GM19438 (cell line): Measurements from ENCODE around the gene GRIP2.

Experiments used
- ATAC-seq: cut with Tn5 transposase; IDR thresholded peaks from one replicate; pipeline ENCODE4 v1.9.1; 2021; ENCODE audit warnings: low read depth; ENCODE audit not compliant: unreplicated experiment

Gene GRIP2

DNA sequence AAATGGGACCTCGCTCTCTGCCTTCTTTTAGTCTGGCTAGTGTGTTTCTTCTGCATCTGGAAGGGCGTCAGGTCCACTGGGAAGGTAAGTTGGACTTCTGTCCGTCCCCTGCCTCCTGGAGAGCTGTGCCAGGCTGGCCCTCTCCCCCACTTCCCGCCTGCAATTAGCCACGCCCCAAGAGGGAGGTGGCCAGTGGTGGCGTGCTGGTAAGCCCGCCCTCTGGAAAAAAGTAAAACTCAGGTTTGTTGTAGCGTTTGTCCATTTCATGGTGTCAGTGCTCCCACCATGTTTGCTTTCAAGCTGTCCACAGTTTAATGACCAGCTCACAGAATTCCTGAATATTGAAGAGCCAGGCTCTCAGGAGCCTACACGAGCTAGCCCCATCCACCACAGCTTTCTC is 82.1 kb downstream of the GRIP2 start:
- no peak for ATAC-seq

DNA sequence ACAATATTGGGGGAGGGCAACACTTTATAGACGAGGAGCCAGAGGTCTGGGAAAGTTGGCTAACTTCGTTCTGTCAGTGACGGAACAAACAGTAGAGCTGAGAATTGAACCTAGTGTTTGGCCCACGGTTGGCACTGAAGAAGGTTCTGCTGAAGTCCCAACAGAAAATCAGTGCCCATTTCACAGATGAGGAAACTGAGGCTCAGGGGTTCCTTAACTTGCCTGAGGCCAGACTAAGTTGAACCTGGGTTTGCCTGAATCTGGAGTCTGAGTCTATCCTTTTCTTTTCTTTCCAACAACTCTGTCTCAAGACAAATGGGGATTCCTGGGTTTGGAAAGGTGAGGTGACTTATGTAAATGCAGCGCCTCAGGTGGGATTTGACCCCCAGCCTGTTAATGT is 82.7 kb downstream of the GRIP2 start:
- no peak for ATAC-seq

DNA sequence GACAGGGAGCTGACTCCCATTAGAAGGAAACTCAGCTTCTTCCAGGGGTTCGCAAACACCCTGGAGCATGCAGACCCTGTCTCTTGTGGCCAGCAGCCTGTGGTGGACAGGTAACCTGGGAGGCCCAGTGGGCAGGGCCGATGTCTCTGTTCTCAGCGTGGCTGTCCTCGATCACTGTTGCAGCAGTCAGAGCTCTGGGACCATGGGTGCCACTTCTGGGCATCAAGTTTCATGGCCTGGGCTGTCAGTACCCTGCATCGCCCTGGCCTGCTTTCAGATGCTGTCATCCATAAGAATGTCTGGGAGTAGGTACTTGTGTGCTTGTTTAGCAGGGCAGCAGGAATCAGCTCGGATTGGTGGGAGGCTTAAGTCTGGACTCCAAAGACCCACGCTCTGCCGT is 83.3 kb downstream of the GRIP2 start:
- ATAC-seq = no peak

DNA sequence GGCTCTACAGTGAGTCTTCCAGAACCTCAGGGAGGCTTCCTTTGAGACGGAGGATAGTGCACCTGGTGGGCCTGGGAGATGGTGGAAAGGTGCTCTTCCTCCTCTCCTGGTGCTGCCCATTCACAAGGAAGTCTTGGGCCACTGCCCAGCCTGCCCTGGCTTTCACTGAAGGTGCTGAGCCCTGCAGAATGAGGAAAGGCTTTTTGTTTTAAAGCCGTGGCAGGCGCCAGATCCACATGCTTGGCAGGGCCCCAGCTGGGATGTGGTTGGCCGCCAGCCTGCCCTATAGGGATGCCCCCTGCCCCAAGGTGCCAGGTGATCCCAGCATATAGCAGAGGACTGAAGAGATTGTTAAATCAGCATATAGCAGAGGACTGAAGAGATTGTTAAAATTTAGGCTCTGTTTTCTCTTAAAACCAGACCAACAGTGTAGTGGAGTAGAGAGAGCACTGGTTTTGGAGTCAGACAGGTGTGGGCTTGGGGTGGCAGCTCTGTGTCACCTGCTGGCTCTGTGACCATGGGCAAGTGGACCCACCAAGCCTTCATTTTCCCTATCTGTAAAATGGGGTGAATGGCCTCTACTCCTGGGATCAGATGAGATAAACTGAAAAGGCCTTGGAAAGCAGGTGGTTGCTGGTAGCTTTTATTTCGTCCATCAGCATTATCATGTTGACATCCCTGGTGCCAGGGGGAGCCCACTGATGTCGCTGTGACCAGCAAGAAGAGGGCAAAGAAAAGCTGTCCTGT is 84.4 kb downstream of the GRIP2 start:
- ATAC-seq = no peak

DNA sequence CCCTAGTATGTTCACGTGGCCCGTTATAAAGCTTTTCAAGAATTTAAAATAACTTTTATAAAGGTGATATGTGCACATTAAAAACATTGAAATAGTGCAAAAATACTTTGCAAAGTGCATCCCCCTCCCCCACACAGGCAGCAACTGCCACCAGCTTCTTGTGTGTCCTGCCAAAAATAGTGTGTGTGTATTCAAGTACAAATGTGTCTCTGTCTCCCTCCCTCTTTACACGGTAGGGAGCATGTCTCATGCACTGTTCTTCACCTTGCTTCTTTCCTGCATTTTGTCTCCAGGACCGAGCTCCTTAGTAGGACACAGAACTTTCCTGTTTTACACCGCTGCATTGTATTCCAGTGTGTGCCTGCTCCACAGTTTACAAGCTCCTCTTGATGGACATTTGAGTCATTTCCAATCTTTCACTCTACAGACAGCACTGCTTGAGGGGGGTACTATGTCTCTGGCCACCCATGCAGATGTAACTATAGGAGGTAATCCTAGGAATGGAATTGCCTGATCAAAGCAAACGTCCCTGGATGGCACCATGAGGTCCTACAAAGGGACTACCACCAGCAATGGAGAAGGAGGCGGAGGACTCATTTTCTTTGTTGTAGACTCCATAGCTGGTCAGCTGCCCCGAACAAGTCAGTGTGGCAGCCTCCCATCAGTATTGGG is 85.4 kb downstream of the GRIP2 start:
- no peak for ATAC-seq

DNA sequence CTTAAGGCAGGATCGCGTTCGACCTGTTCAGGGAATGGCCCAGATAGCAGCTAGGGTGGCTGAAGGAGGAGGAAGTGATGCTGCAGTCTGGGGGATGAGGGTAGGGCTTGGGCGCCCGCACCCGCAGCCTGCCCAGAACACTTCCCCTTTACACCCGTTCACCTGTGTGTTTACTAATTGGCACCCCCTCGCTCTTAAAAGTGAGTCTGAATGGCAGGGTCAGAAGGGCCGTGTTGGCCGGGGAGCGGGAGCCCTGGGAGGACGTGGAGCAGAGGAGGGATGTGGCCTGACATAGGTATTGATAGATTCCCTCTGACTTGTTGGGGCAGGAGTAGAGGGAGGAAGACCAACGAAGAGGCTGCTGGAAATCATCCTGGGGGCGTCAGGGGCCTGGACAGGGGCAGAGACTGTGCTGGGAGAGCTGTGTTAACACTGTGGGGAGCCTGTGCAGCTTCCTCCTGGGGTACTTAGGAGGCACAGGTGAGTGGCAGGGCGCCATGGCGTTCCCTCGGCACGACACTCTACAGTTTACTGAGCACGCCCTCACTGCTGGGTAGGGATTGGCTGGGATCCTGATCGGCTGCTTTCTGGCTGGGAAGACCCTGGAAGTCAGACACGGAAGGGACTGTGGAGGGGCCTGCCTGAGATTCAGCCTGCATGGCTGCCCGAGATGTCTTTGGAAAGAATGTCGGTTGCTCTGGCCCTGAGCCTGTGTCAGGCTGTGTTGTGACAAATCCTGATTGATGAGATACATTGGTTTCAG is 86.1 kb downstream of the GRIP2 start:
- ATAC-seq = no peak

DNA sequence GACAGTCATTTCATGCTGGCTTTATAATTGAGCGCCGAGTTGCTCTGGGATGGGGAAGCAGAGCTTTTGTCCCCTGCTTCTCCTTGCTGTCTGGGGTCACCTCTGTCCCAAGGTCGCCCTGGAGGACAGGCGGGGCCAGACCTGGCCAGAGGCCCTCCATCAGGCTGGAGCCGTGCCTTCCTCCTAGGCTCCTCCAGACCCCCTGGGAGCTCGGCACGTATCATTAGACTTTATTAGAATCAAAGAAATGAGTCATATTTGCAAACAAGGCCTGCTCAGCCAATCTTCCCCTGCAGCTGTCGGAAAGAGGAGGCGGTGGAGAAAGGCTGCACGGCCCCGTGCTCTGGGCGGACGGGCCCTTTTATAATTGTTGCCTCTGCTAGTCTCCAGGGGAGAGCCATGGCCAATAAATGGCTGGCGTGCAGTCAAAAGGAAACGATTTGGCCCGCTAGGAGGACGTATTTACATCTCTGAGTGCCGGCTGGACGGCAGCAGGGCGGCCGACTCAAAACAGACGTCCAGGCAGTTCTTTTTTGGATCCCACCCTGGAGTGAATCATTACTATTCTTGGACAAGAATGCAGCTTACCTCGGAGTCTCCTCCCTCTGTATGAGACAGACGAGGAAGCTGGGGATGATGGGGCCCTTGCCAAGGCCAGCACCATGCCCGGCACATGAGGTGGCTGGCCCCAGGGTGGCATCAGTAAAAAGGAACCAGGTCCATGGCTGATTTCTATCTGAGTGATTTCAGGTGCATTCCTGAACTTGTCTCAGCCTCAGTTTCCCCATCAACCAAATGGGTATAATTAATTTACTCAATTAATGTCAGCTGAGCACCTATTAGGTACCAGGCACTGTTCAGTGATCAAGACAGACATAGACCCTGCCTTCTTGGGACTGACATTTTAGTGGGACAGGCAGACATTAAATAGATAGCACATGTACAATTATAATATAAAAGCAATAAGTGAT is 87.1 kb downstream of the GRIP2 start:
- no peak for ATAC-seq

DNA sequence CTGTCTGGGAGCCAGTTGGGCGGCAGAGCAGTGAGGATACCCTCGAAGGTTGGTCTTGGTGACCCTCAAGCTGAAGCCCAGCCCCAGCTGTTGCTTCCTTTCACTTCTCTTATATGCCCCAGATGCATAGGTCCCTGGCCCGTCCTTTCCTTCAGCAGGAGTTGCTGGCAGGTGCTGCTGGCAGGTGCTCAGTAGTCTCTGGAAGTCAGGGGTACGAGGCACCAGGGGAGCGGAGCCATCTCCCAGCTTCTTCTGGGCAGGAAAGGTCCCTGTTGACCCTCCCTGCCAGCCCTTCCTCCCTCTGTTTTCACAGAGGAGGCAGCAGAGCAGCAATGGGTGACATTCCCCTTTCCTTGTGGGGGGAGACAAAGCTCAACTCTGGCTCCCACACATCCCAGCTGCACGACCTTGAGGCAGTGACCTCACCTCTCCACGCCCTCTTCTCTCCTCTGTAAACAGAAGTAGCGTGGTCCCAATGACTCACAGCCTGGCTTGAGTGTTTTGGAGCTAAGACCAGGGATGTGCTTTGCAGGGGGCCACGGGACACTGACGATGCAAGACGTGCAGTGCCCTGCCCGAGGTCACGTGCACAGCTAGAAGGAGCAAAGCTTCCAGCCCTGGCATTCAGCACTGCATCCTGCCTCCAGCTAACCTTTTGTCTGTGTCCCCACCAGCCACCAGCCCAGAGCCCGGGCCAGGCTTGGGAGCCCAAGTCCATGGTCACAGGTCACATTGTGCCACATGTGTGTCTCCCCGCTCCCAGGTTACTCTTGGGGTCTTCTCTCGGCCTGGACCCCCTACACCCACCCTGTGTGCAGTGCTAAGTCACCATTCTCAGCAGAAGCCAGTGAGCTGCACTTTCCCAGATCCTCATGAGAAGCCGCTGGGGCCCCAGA is 88.0 kb downstream of the GRIP2 start:
- ATAC-seq = no peak

DNA sequence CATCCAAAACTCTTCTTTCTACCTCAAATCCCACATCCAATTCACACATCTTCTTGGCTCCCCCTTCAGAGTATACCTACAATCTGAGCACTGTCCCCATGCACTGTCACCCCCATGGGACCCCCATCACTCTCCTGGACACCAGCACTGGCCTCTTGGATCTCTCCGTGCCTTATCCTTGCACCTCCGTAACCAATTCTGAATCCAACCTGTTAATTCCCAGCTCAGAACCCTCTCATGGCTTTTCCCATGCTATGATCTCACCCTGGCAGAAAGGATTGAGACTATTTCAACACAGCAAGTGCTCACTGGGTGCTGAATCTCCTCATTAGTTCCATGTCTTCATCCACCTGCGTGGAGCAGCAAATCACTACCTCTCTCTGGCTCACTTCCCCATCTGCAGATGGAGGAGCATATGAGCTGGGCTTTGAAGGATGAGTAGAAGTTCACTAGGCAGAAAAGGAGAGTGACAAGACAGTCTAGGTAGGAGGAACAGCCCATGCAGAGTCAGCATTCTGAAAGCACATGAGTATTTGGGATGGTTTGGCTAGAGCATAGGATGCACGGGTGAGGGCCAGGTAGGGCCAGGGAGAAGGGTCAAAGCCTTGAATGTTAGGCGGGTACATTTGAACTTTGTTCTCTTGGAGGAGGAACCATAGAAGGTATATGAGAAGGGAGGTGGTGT is 89.1 kb downstream of the GRIP2 start:
- ATAC-seq = no peak

DNA sequence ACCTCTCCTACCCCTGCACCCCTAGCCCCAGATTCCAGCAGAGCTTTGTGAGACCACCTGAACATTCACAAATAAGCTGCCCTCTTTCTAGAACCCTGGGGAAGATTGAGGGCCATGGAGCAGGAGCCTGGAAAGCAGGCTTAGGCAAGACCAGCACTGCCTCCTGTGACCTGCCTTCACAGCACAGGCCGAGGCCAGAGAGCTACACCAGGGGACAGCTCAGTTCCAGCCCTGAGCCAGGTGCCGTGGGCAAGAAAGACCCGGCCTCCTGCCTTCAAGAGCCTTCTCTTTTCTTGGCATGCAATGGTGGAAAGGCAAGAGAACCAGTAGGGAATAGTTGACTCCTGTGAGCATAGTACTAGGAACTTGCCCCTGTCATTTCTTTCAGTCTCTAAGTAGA is 89.6 kb downstream of the GRIP2 start:
- no peak for ATAC-seq

DNA sequence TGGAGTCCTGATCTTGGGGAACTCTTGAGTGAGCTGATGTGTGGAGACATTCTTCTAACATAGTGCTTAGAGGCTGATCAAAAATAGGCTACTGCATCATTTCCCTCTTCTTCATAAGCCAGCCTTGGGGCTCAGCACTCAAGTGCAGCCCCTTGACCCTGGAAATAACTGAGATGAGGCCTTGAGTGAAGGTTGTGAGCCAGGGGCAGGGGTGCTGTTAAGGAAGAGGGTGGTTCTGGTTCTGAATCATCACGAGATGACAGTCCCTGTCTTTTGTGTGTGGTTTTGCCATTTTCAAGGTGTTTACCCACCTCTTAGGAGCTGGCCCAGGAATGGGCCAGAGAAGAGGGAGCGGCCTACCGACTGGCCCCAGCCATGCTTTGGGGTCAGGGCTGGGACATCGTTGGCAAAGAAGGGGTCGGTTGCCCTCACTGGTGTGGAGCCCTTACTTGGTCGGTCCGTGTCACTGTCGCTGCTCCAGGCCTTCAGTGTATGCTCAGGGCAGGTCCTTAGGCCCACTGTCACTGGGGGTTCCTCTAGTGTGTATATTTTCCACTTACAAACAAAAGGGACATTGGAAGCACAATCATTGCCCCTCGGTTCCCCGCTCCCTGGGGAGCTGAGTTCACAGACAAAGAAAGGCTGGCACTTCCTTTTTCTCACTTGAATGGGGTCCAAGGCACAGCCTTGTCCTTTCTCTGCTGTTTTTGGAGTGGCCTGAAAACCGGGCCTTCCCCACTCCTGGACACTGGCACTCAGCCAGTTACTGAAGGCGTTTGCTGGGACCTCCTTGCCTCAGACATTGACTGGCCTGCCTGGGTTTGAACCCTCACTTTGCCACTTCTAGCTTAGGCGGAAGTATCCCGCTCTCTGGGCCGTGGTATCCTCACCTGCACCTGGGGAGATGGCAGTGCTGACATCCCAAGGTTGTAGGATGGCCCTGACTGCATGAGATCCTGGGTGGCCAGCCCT is 91.1 kb downstream of the GRIP2 start:
- ATAC-seq = no peak

DNA sequence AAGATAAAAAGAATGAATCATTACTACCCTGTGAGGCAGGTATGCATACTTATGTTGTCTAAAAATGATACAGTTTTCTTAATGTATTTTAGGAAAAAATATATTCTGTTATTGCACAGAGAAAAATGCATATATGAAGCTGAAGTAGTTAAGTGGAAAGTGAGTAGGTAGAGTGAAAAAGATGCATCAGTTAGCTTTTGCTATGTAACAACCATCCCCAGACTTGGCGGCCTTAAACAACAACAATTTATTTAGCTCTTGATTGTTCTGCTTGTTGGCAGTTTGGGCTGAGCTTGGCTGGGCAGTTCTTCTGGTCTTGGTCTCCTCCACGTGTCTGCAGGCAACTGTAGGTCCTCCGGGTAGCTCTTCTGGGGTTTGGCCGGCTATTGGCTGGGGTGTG is 92.1 kb downstream of the GRIP2 start:
- no peak for ATAC-seq

DNA sequence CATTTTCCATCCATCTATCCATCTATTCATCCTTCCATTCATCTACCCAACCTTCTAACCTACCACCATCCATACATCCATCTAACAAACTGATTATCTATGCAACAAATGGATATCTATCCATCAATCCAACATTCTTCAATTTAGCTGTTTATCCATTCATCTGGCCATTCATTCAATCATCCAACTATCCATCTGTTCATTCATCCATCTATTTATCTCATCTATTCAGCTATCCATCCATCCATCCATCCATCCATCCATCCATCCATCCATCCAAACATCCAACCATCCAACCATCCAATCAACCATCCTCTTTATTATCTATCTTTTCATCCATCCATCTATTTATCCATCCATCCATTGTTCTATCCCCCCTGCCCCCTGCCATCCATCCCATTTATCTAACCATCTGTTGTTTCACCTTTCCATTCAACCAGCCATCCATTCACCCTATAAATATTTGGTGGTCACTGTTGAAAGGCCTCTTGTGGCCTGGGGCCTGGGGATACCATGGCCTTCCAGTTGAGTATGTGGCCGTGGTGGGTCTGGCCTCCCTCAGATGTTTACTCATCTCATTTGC is 93.1 kb downstream of the GRIP2 start:
- no peak for ATAC-seq

DNA sequence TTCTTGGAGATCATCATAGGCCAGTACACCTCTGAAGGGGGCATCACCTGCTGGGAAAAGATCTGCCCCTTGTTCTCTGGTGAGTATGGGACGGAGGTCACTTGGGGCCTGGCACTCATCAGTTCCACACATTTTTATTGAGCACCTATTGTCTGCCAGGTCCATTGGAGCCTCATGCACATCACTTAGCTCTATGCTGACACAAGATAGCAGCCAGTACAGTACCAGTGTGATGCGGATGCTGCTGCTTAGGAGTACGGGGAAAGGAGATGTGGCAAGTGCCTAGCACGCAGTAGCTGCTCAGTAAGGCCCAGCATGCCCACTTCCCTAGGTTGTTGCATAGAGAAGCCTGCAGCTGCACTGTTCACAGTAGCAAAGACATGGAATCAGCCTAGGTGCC is 94.4 kb downstream of the GRIP2 start:
- ATAC-seq = no peak

DNA sequence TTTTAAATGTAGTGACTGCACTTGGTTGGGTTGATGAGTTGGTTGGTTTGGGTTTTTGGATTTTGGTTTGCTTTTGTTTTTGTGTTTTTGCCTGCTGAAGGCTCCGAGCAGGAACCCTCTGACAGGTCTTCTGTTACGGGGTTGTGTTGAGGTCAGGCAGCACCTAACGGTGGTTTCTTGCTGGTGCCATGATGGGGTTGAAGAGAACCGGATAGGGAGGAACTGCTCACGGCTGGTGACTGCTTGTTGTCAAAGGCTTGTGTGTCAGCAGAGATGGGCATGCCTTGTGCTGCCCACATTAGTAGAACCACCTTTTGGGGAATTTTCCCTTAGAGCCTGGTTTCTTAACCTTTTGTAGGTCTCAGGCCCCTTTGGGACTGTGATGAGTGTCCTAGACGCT is 95.8 kb downstream of the GRIP2 start:
- ATAC-seq = no peak

DNA sequence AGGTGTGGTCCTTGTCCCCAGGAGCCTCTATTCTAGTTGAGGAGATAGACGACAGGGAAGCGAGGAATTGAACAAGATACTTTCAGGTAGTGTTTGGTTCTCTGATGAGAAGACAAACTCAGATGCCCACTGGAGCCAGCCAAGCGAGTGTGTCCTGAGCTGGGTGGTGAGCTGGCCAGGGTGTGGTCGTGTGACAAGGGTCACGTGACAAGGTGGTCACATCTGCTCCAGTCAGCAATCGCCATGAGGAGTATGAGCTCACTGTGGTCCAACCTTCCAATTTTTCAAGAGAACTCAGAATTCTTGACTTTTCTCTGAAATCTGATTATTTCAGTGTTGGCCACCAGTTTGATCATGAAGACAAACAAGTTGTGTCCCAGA is 98.2 kb downstream of the GRIP2 start:
- no peak for ATAC-seq

DNA sequence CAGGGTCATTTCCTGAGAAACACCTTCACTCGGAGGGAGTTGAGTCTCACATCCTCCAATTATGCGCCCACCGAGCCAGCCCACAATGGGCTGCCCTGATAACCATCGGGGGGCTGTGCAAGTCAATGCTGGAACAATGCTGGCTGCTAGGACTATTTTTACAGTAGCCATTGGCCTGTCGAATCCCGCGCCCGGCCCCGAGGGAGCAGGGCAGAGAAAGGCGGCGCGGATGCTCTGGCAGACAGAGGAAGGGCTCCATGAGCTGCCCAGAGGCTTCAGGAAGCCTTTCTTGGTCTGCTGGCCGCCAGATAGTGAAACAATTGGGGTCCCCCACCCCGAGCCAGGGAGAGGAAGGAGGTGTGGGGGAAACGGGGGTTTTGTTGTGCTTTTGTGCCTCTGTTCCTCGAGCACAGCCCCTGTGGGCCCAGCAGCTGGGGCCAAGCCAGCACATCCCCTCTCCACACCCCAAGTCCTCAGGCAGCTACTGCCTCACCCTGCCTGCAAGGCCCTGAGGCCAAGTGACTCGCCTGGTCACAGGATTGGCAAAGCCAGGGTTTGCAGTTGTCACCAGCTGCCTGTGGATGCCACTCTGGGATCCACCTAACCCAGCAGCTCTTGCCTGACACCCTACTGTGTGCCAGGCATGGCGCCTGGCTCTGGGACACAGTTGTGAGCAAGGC is 98.8 kb downstream of the GRIP2 start:
- no peak for ATAC-seq
